Left renal pelvis (tissue), 4 donors: Measurements from ENCODE around the gene ALK. TPM values are rescaled to one million over a fixed set of nuclear protein-coding genes. Genes with fewer than 3 reads are reported as not detected.

Experiments used
- DNase-seq, 4 donors: peaks; one replicate each; pipeline ENCODE4 v3.0.0-alpha.2; 2013; ENCODE audit warnings: low read depth in 4 of 4, low spot score in 3 of 4
- polyA plus RNA-seq, 4 donors: library from polyadenylated mRNA; unstranded; fragments of 120-200 nt; gene quantifications; one replicate each; pipeline ENCODE4 v1.2.1, GENCODE V29; 2013; ENCODE audit not compliant: insufficient read length in 4 of 4

Gene ALK
- polyA plus RNA-seq, 4 donors: 0.30 to 1.4 (median 0.54) TPM

GRCh38 chr2:29159125-29159524, 762.3 kb downstream of the ALK start:
- no peak for DNase-seq

- DNase-seq: no peak
These were observed 764.3 kb downstream of the ALK start for GRCh38 chr2:29157131-29157530.

- no peak for DNase-seq
These were observed 765.8 kb downstream of the ALK start for GRCh38 chr2:29155578-29155977.

GRCh38 chr2:29154610-29155009, 766.8 kb downstream of the ALK start:
- DNase-seq: no peak

- DNase-seq: no peak
These were observed 773.4 kb downstream of the ALK start for GRCh38 chr2:29147963-29148362.

GRCh38 chr2:29146197-29146596, 775.2 kb downstream of the ALK start:
- no peak for DNase-seq

GRCh38 chr2:29143657-29144056, 777.7 kb downstream of the ALK start:
- DNase-seq: no peak

Other genes starting within 250 kb of the ALK start
- 100 to 1,000 TPM; 102 to 134 (median 126) TPM for gene YPEL5, start 225.4 kb upstream of the ALK start, polyA plus RNA-seq